Nephron progenitor cell (in vitro differentiated cells): ENCODE measurements around the gene TSPAN7.

Experiments
- DNase-seq: peaks from one replicate; pipeline ENCODE4 v3.0.0; 2021
- H3K27ac Mint-ChIP-seq: 2 replicates; pipeline ENCODE4 v1.8.0; 2021; ENCODE audit warnings: mild to moderate bottlenecking, moderate library complexity, mixed read lengths
- H3K27me3 Mint-ChIP-seq: 2 replicates; pipeline ENCODE4 v1.8.0; 2021; ENCODE audit warnings: mild to moderate bottlenecking, low read depth, mixed read lengths; ENCODE audit not compliant: poor library complexity
- H3K36me3 Mint-ChIP-seq: 2 replicates; pipeline ENCODE4 v1.8.0; 2021; ENCODE audit warnings: low read depth, mixed read lengths
- H3K4me1 Mint-ChIP-seq: 2 replicates; pipeline ENCODE4 v1.8.0; 2021; ENCODE audit warnings: mixed read lengths
- H3K4me3 Mint-ChIP-seq: 2 replicates; pipeline ENCODE4 v1.8.0; 2021; ENCODE audit warnings: mild to moderate bottlenecking, moderate library complexity, mixed read lengths
- H3K9me3 Mint-ChIP-seq: 2 replicates; pipeline ENCODE4 v1.8.0; 2021; ENCODE audit warnings: mild to moderate bottlenecking, moderate library complexity, mixed read lengths
- CTCF ChIP-seq: fragments of 200-600 bp; sonication (generic); IDR thresholded peaks from 2 replicates; pipeline ENCODE4 v1.5.0; 2021; ENCODE audit warnings: antibody characterized with exemption

TSPAN7 gene

GRCh38 chrX:38519651-38520050 is 41.7 kb upstream of the TSPAN7 start:
- Mint-ChIP-seq H3K4me1 (peaks cover 9% of the 10 kb centered on the region), H3K27ac (no peak overlapping the region), H3K4me3 (no peak overlapping the region), H3K27me3 (peaks cover 6% of the 10 kb centered on the region), H3K9me3 (peaks cover 38% of the 10 kb centered on the region), H3K36me3 (no peaks in the 10 kb centered on the region)
- no peak for DNase-seq
- TF ChIP-seq CTCF, result no peak

GRCh38 chrX:38538134-38538533 is 23.2 kb upstream of the TSPAN7 start:
- Mint-ChIP-seq H3K27me3 (no peaks in the 10 kb centered on the region), H3K36me3 (no peaks in the 10 kb centered on the region), H3K4me3 (no peak overlapping the region), H3K9me3 (peaks cover 31% of the 10 kb centered on the region), H3K27ac (no peak overlapping the region), H3K4me1 (no peaks in the 10 kb centered on the region)
- DNase-seq, result no peak
- no peak for TF ChIP-seq CTCF

- TF ChIP-seq CTCF, result no peak
- peaks cover 20% of the 10 kb centered on the region for H3K9me3 Mint-ChIP-seq
- no peak for DNase-seq
- no peak overlapping the region for H3K27ac Mint-ChIP-seq
- H3K4me3 Mint-ChIP-seq, result no peak overlapping the region
- no peaks in the 10 kb centered on the region for H3K36me3 Mint-ChIP-seq
- H3K27me3 Mint-ChIP-seq, result no peaks in the 10 kb centered on the region
- H3K4me1 Mint-ChIP-seq, result no peaks in the 10 kb centered on the region
Measured at GRCh38 chrX:38539748-38540147, 21.6 kb upstream of the TSPAN7 start.

- DNase-seq, result no peak
- Mint-ChIP-seq H3K36me3 (no peaks in the 10 kb centered on the region), H3K27ac (no peak overlapping the region), H3K9me3 (peaks cover 45% of the 10 kb centered on the region), H3K4me3 (no peak overlapping the region), H3K27me3 (peaks cover 11% of the 10 kb centered on the region), H3K4me1 (no peaks in the 10 kb centered on the region)
- no peak for TF ChIP-seq CTCF
Measured at GRCh38 chrX:38548508-38548907, 12.8 kb upstream of the TSPAN7 start.

- TF ChIP-seq CTCF, result no peak
- no peaks in the 10 kb centered on the region for H3K4me1 Mint-ChIP-seq
Measured at GRCh38 chrX:38552721-38553120, 8.6 kb upstream of the TSPAN7 start.

GRCh38 chrX:38558686-38559085 is 2.7 kb upstream of the TSPAN7 start:
- no peak for DNase-seq
- Mint-ChIP-seq H3K27me3 (peaks cover 20% of the 10 kb centered on the region), H3K9me3 (peaks cover 26% of the 10 kb centered on the region), H3K27ac (no peak overlapping the region), H3K4me1 (peaks cover 7% of the 10 kb centered on the region), H3K36me3 (no peaks in the 10 kb centered on the region), H3K4me3 (no peak overlapping the region)
- no peak for TF ChIP-seq CTCF

More at GRCh38 chrX:38552721-38553120, 8.6 kb upstream of the TSPAN7 start:
- no peaks in the 10 kb centered on the region for H3K36me3 Mint-ChIP-seq
- H3K4me3 Mint-ChIP-seq, result no peak overlapping the region
- DNase-seq, result no peak
- H3K27me3 Mint-ChIP-seq, result peaks cover 7% of the 10 kb centered on the region
- H3K27ac Mint-ChIP-seq, result no peak overlapping the region
- peaks cover 46% of the 10 kb centered on the region for H3K9me3 Mint-ChIP-seq
